A673 (cell line): ENCODE measurements around the gene TELO2. TPM values are rescaled to one million over a fixed set of nuclear protein-coding genes. Genes with fewer than 3 reads are reported as not detected.

Experiments
- BruUV-seq: library from RNA; stranded (reverse); fragments of 400-500 nt; replicated peaks from 2 replicates; lab custom pipeline; 2021; lab: Mats Ljungman, UMichigan
- CTCF ChIA-PET: fragments of 300-600 bp; sonication (Branson Sonifier 250); formaldehyde crosslinking; loops from one replicate; lab custom pipeline; 2022; ENCODE audit warnings: antibody characterized with exemption; lab: Charles Lee
- POLR2A ChIA-PET: fragments of 300-600 bp; sonication (Branson Sonifier 250); formaldehyde crosslinking; loops from one replicate; lab custom pipeline; 2022; ENCODE audit warnings: antibody characterized with exemption; ENCODE audit not compliant: low non-redundant PET; lab: Charles Lee
- DNase-seq: peaks from one replicate; pipeline ENCODE4 v3.0.0-alpha.2; 2015; ENCODE audit warnings: low spot score
- H3K27ac ChIP-seq: fragments of 200-600 bp; sonication (generic); 2 replicates; pipeline ENCODE4 v1.5.1; 2016; ENCODE audit warnings: mixed run types, low read depth, mild to moderate bottlenecking, mixed read lengths, antibody characterized with exemption, low read length; ENCODE audit not compliant: poor library complexity, severe bottlenecking
- H3K27me3 ChIP-seq: fragments of 200-600 bp; sonication (generic); replicated peaks from 2 replicates; pipeline ENCODE4 v1.6.1; 2017; ENCODE audit warnings: mixed run types, low read depth, mild to moderate bottlenecking, mixed read lengths, antibody characterized with exemption, low read length; ENCODE audit not compliant: insufficient read depth, poor library complexity
- H3K36me3 ChIP-seq: fragments of 200-600 bp; sonication (generic); 2 replicates; pipeline ENCODE4 v1.6.1; 2016; ENCODE audit warnings: mixed run types, mild to moderate bottlenecking, mixed read lengths, antibody characterized with exemption, low read length; ENCODE audit not compliant: insufficient read depth, poor library complexity, severe bottlenecking
- H3K4me1 ChIP-seq: fragments of 200-600 bp; sonication (generic); 2 replicates; pipeline ENCODE4 v1.6.1; 2017; ENCODE audit warnings: mixed run types, mild to moderate bottlenecking, mixed read lengths, antibody characterized with exemption, low read length; ENCODE audit not compliant: insufficient read depth, poor library complexity, severe bottlenecking
- H3K4me3 ChIP-seq: fragments of 200-600 bp; sonication (generic); 2 replicates; pipeline ENCODE4 v1.5.1; 2016; ENCODE audit warnings: low read depth, mixed run types, mild to moderate bottlenecking, mixed read lengths, low read length; ENCODE audit not compliant: poor library complexity, severe bottlenecking
- H3K9me3 ChIP-seq: fragments of 200-600 bp; sonication (generic); 2 replicates; pipeline ENCODE4 v1.6.1; 2016; ENCODE audit warnings: mixed run types, low read depth, mild to moderate bottlenecking, mixed read lengths, antibody characterized with exemption, low read length; ENCODE audit not compliant: poor library complexity, severe bottlenecking
- EZH2 ChIP-seq: fragments of 200-600 bp; sonication (generic); IDR thresholded peaks from 2 replicates; pipeline ENCODE4 v1.6.1; 2017; ENCODE audit warnings: borderline replicate concordance, low read depth, mild to moderate bottlenecking, mixed read lengths, antibody characterized with exemption, low read length; ENCODE audit not compliant: poor library complexity, severe bottlenecking
- intact Hi-C: fragments of 100-400 bp; cut with micrococcal nuclease; formaldehyde crosslinking; loops from one replicate; pipeline ENCODE4 v1.10.0; 2022; ENCODE audit not compliant: unreplicated experiment
- total RNA-seq: library from RNA; stranded (reverse); gene quantifications from 2 replicates; pipeline ENCODE4 v1.2.3, GENCODE V29; 2021
- TF ChIP-seq, protein P1 (sequence below): fragments of 300-800, 200-600 bp; sonication (generic); conservative IDR thresholded peaks from 2 replicates; pipeline ENCODE4 v1.5.1; 2017; ENCODE audit warnings: low read depth, mild to moderate bottlenecking, antibody characterized with exemption, low read length, moderate library complexity, mixed read lengths

Gene TELO2
- total RNA-seq, 1 experiment from 2014 or later: 67.0 TPM

DNA sequence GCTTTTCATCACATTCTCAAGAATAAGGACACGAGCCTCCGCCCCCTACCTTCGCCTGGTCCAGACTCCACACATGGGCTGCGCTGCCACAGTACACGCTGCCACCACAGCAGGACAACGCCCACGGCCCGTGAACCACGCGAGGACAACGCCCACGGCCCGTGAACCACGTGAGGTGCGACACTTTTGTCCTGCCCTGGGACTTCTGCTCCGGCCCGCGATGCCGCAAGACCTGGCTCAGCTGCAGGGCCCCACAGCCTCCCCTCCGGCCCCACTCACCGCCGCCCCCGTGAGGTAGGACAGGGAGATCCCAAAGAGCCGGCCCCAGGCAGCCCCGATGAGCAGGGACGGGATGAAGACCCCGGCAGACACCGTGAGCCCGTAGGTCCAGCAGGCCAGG, 42.9 kb upstream of the TELO2 start:
- H3K27me3 ChIP-seq: no peaks in the 10 kb centered on the region
- H3K36me3 ChIP-seq: peaks cover 6% of the 10 kb centered on the region
- ChIA-PET CTCF (no interaction called here), POLR2A (no interaction called here)
- H3K27ac ChIP-seq: no peak overlapping the region
- no peak overlapping the region for H3K4me3 ChIP-seq
- intact Hi-C loops: no loop called here
- no peaks in the 10 kb centered on the region for H3K4me1 ChIP-seq
- DNase-seq: no peak
- no peak for TF ChIP-seq EZH2
- TF ChIP-seq, protein P1, sequence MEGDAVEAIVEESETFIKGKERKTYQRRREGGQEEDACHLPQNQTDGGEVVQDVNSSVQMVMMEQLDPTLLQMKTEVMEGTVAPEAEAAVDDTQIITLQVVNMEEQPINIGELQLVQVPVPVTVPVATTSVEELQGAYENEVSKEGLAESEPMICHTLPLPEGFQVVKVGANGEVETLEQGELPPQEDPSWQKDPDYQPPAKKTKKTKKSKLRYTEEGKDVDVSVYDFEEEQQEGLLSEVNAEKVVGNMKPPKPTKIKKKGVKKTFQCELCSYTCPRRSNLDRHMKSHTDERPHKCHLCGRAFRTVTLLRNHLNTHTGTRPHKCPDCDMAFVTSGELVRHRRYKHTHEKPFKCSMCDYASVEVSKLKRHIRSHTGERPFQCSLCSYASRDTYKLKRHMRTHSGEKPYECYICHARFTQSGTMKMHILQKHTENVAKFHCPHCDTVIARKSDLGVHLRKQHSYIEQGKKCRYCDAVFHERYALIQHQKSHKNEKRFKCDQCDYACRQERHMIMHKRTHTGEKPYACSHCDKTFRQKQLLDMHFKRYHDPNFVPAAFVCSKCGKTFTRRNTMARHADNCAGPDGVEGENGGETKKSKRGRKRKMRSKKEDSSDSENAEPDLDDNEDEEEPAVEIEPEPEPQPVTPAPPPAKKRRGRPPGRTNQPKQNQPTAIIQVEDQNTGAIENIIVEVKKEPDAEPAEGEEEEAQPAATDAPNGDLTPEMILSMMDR: peak; percentile 28; the same call in 1 of the 2 replicates
- no peaks in the 10 kb centered on the region for H3K9me3 ChIP-seq
- BruUV-seq: no TSS peak

DNA sequence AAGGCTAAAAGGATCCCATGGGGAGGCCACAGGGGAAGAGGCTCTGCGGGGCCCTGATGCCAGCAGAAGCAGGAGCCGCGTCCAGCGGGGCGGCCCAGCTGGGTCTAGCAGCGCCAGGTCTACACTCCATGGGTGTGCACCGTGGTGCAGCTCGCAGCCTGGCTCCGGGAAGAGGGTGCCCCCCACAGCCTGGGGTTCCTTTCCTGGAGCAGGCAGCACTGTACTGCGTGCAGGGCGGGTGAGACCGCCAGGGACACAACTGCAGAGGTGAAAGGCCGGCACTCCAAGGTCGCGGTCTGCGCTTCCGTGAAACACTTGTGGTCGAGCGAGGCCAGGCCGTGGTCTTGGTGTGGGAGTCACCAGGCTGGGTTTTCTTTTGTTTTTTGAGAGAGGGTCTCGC, 42.3 kb upstream of the TELO2 start:
- Histone ChIP-seq H3K4me1 (no peaks in the 10 kb centered on the region), H3K4me3 (no peak overlapping the region), H3K27ac (no peak overlapping the region), H3K27me3 (no peaks in the 10 kb centered on the region), H3K36me3 (peaks cover 6% of the 10 kb centered on the region), H3K9me3 (no peaks in the 10 kb centered on the region)
- intact Hi-C loops: no loop called here
- CTCF ChIA-PET: no interaction called here
- POLR2A ChIA-PET: no interaction called here
- no TSS peak for BruUV-seq
- TF ChIP-seq, protein P1: no peak
- TF ChIP-seq EZH2: no peak
- DNase-seq: no peak

DNA sequence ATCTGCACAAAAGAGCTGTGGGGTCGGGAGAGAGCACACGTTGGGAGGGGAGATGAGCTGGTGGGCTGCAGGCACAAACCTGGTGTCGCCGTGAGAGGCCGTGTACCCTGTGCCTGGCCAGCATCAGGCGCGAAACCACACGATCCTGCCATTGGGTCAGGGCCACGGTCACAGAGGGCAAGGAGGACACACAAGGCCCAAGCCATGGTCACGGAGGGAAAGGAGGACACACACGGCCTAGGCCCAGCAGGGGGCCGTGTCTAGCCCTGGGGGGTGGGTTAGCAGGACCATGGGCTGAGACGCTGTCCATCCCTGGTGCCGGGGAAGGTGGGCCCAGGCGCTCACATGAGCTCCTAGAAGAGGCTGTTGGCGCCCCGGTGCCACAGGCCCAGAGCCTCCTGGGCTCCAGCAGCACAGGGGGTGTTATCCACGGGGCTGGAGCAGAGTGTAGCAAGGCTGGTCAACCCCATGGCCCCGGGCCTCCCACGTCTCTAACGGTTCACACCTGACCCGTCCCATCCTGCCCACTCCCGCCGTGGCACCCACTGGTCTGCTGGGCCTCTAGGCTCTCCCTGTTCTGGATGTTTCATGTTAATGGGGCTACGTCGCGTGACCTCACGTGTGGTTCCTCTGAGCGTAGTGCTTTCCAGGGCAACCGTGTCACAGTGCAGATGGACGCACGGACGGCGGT, 41.3 kb upstream of the TELO2 start:
- CTCF ChIA-PET: no interaction called here
- Histone ChIP-seq H3K4me3 (no peak overlapping the region), H3K36me3 (peaks cover 6% of the 10 kb centered on the region), H3K9me3 (no peaks in the 10 kb centered on the region), H3K27me3 (no peaks in the 10 kb centered on the region), H3K27ac (no peak overlapping the region), H3K4me1 (no peaks in the 10 kb centered on the region)
- POLR2A ChIA-PET: no interaction called here
- no peak for DNase-seq
- no TSS peak for BruUV-seq
- intact Hi-C loops: no loop called here
- TF ChIP-seq, protein P1: no peak
